ENCODE measurements around the gene SORT1. TPM values are rescaled to one million over a fixed set of nuclear protein-coding genes. Genes with fewer than 3 reads are reported as not detected.

SORT1 gene
- total RNA-seq, 1 donor from 2014 or later = 52.3 TPM

- Mint-ChIP-seq H3K4me3 (no peak overlapping the region), H3K27me3 (no peaks in the 10 kb centered on the region), H3K36me3 (peaks cover 10% of the 10 kb centered on the region), H3K4me1 (ENCODE audit: unreplicated experiment) (no peaks in the 10 kb centered on the region), H3K9me3 (no peaks in the 10 kb centered on the region), H3K27ac (no peak overlapping the region)
- TF ChIP-seq CTCF (conservative IDR thresholded peaks at IDR 0.05) = no peak
- DNase-seq (ENCODE audit: extremely low spot score, unreplicated experiment) = no peak
These were observed 50.2 kb downstream of the SORT1 start for GRCh38 chr1:109347511-109347910.

GRCh38 chr1:109341944-109342930, 55.5 kb downstream of the SORT1 start:
- no peaks in the 10 kb centered on the region for H3K9me3 Mint-ChIP-seq
- TF ChIP-seq CTCF (conservative IDR thresholded peaks at IDR 0.05) = no peak
- no peaks in the 10 kb centered on the region for H3K27me3 Mint-ChIP-seq
- peaks cover 22% of the 10 kb centered on the region for H3K36me3 Mint-ChIP-seq
- DNase-seq (ENCODE audit: extremely low spot score, unreplicated experiment) = no peak
- no peak overlapping the region for H3K4me3 Mint-ChIP-seq
- no peak overlapping the region for H3K27ac Mint-ChIP-seq
- H3K4me1 Mint-ChIP-seq (ENCODE audit: unreplicated experiment) = no peaks in the 10 kb centered on the region

GRCh38 chr1:109338608-109339007, 59.1 kb downstream of the SORT1 start:
- Mint-ChIP-seq H3K9me3 (no peaks in the 10 kb centered on the region), H3K4me3 (no peak overlapping the region), H3K27me3 (no peaks in the 10 kb centered on the region), H3K27ac (no peak overlapping the region), H3K36me3 (peaks cover 31% of the 10 kb centered on the region), H3K4me1 (ENCODE audit: unreplicated experiment) (no peaks in the 10 kb centered on the region)
- TF ChIP-seq CTCF (conservative IDR thresholded peaks at IDR 0.05) = no peak
- no peak for DNase-seq (ENCODE audit: extremely low spot score, unreplicated experiment)

- Mint-ChIP-seq H3K36me3 (peaks cover 36% of the 10 kb centered on the region), H3K9me3 (no peaks in the 10 kb centered on the region), H3K4me1 (ENCODE audit: unreplicated experiment) (no peaks in the 10 kb centered on the region), H3K4me3 (no peak overlapping the region), H3K27me3 (no peaks in the 10 kb centered on the region), H3K27ac (no peak overlapping the region)
- no peak for DNase-seq (ENCODE audit: extremely low spot score, unreplicated experiment)
- TF ChIP-seq CTCF (conservative IDR thresholded peaks at IDR 0.05) = no peak
These were observed 59.6 kb downstream of the SORT1 start for GRCh38 chr1:109338091-109338490.

GRCh38 chr1:109335091-109335490, 62.6 kb downstream of the SORT1 start:
- H3K4me1 Mint-ChIP-seq (ENCODE audit: unreplicated experiment) = no peaks in the 10 kb centered on the region
- no peaks in the 10 kb centered on the region for H3K27me3 Mint-ChIP-seq
- TF ChIP-seq CTCF (conservative IDR thresholded peaks at IDR 0.05) = no peak
- H3K36me3 Mint-ChIP-seq = peaks cover 54% of the 10 kb centered on the region
- H3K27ac Mint-ChIP-seq = no peak overlapping the region
- no peak overlapping the region for H3K4me3 Mint-ChIP-seq
- H3K9me3 Mint-ChIP-seq = peaks cover 4% of the 10 kb centered on the region
- DNase-seq (ENCODE audit: extremely low spot score, unreplicated experiment) = no peak
